GM18520 (cell line): ENCODE data around the gene ENPP3.

ENCODE experiments used
- ATAC-seq: cut with Tn5 transposase; IDR thresholded peaks from one replicate; pipeline ENCODE4 v1.9.1; 2021; ENCODE audit not compliant: unreplicated experiment

ENPP3 gene

GRCh38 chr6:131792091-131792496 is 155.0 kb downstream of the ENPP3 start:
- ATAC-seq: no peak

GRCh38 chr6:131795366-131795765 is 158.3 kb downstream of the ENPP3 start:
- no peak for ATAC-seq
